HG03460 (cell line): ENCODE results near the gene DNTT.
"Not testable (repeated sequence)": the region's sequence is repeated elsewhere in the genome, so short reads cannot be mapped to it uniquely, and the experiment has no call there.

Experiments
- ATAC-seq: cut with Tn5 transposase; IDR thresholded peaks from one replicate; pipeline ENCODE4 v1.9.1; 2021; ENCODE audit not compliant: unreplicated experiment

DNTT gene

GRCh38 chr10:96306516-96306915, 2.3 kb downstream of the DNTT start:
- no peak for ATAC-seq

GRCh38 chr10:96308854-96309253, 4.6 kb downstream of the DNTT start:
- ATAC-seq, result not testable (repeated sequence)

- no peak for ATAC-seq
These were observed 5.5 kb downstream of the DNTT start for GRCh38 chr10:96309628-96310320.

- no peak for ATAC-seq
These were observed 6.1 kb downstream of the DNTT start for GRCh38 chr10:96310321-96310669.

GRCh38 chr10:96311180-96311715, 7.0 kb downstream of the DNTT start:
- ATAC-seq, result no peak

- ATAC-seq, result no peak
These were observed 9.1 kb downstream of the DNTT start for GRCh38 chr10:96313344-96313743.

GRCh38 chr10:96317067-96317833, 13.0 kb downstream of the DNTT start:
- ATAC-seq, result no peak

GRCh38 chr10:96319754-96320474, 15.7 kb downstream of the DNTT start:
- ATAC-seq, result no peak

GRCh38 chr10:96321822-96322221, 17.6 kb downstream of the DNTT start:
- no peak for ATAC-seq

GRCh38 chr10:96322275-96322674, 18.0 kb downstream of the DNTT start:
- no peak for ATAC-seq

- no peak for ATAC-seq
These were observed 20.2 kb downstream of the DNTT start for GRCh38 chr10:96324447-96324846.

- peak; percentile 90 for ATAC-seq
These were observed 21.6 kb downstream of the DNTT start for GRCh38 chr10:96325719-96326373.

- ATAC-seq, result no peak
These were observed 23.2 kb downstream of the DNTT start for GRCh38 chr10:96327462-96327861.

- ATAC-seq, result no peak
These were observed 28.9 kb downstream of the DNTT start for GRCh38 chr10:96333101-96333500.

- ATAC-seq, result no peak
These were observed 30.6 kb downstream of the DNTT start for GRCh38 chr10:96334616-96335526.

- no peak for ATAC-seq
These were observed 32.9 kb downstream of the DNTT start for GRCh38 chr10:96337106-96337505.

GRCh38 chr10:96338279-96338925, 34.2 kb downstream of the DNTT start:
- no peak for ATAC-seq

- no peak for ATAC-seq
These were observed 35.1 kb downstream of the DNTT start for GRCh38 chr10:96339383-96339782.
